Ectodermal cell (in vitro differentiated cells): Measurements from ENCODE around the gene PIGX. TPM values are rescaled to one million over a fixed set of nuclear protein-coding genes. Genes with fewer than 3 reads are reported as not detected.

Experiments used
- H3K27ac ChIP-seq: 2 replicates; pipeline ENCODE4 v1.7.0; 2013; ENCODE audit warnings: mild to moderate bottlenecking, low read depth, low read length; ENCODE audit not compliant: insufficient read depth, poor library complexity, severe bottlenecking
- H3K27me3 ChIP-seq: 2 replicates; pipeline ENCODE4 v1.7.0; 2013; ENCODE audit warnings: mild to moderate bottlenecking, low read length; ENCODE audit not compliant: insufficient read depth, control insufficient read depth, poor library complexity, severe bottlenecking
- H3K36me3 ChIP-seq: one replicate; pipeline ENCODE4 v1.7.0; 2013; ENCODE audit warnings: low read length; ENCODE audit not compliant: control insufficient read depth, insufficient read depth
- H3K4me1 ChIP-seq: one replicate; pipeline ENCODE4 v1.7.0; 2013; ENCODE audit warnings: low read length; ENCODE audit not compliant: control insufficient read depth, insufficient read depth
- H3K4me3 ChIP-seq: 2 replicates; pipeline ENCODE4 v1.7.0; 2013; ENCODE audit warnings: low read depth, low read length, control low read depth; ENCODE audit not compliant: insufficient read depth
- H3K9me3 ChIP-seq: 2 replicates; pipeline ENCODE4 v1.7.0; 2013; ENCODE audit warnings: mild to moderate bottlenecking, low read length, moderate library complexity; ENCODE audit not compliant: control insufficient read depth
- WGBS, 2 experiments: methylation state at CpG; one replicate each; pipeline ENCODE4 v1.1.7; 2013; ENCODE audit warnings: missing lambda C conversion rate in 2 of 2; 5-methylcytosine and 5-hydroxymethylcytosine counted together
- polyA plus RNA-seq, 4 experiments: library from polyadenylated mRNA; stranded (reverse); fragments of 50-300 nt; gene quantifications; one replicate each; pipeline ENCODE4 v1.2.3, GENCODE V29; 2013

PIGX gene
- 28.0 TPM for polyA plus RNA-seq (2013, experiment 1 of 4)
- 28.1 TPM for polyA plus RNA-seq (2013, experiment 2 of 4)
- 20.4 TPM for polyA plus RNA-seq (2013, experiment 3 of 4)
- 23.2 TPM for polyA plus RNA-seq (2013, experiment 4 of 4)

DNA sequence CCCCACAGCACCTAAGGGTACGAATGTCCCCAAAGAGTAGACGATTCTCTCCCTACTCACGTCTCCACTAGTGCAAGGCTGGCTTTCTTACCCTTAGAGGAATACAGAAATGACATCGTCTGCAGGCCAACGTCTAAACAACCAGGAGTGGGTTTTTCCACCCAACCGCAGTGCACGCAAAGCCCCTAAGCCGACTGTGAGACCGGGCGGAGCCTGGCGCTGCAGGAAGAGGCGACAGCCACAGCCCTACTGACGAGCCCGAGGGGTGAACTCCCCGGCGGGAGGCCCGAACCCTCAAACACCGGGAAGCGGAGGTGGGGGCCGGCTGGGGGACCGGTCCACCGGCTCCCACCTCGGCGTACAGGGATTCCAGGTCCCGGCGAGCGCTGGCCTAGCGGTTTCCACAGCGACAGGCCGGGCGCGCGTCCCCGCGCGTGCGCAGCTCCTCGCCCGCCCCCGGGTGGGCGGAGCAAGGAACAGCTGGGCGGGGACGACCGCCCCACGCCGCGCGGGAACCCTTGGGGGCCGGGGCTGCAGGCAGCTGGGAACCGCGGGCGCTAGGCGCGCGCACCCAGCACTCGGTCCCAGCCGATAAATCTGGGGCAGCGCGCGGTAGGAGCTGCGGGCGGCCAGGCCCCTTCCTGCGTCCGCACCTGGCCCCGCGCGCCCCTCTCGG is at the start of gene PIGX, which contains the start of gene CEP19:
Gene PIGX, plus strand, starts transcription at position 540 of the 676 bp plus-strand sequence.
Gene CEP19, minus strand, starts transcription at position 413 of the 676 bp plus-strand sequence. CDS start 3,593 bp downstream, outside the sequence.
- Histone ChIP-seq H3K4me3 (peak within 1 kb of the TSS; percentile 91), H3K9me3 (no peaks in the 10 kb centered on the region), H3K36me3 (no peaks in the 10 kb centered on the region), H3K27me3 (peaks cover 12% of the 10 kb centered on the region), H3K27ac (no peak within 1 kb of the TSS), H3K4me1 (no peaks in the 10 kb centered on the region)
- 1% methylated on average over 68 of the region's 68 CpGs for WGBS, 2 experiments

DNA sequence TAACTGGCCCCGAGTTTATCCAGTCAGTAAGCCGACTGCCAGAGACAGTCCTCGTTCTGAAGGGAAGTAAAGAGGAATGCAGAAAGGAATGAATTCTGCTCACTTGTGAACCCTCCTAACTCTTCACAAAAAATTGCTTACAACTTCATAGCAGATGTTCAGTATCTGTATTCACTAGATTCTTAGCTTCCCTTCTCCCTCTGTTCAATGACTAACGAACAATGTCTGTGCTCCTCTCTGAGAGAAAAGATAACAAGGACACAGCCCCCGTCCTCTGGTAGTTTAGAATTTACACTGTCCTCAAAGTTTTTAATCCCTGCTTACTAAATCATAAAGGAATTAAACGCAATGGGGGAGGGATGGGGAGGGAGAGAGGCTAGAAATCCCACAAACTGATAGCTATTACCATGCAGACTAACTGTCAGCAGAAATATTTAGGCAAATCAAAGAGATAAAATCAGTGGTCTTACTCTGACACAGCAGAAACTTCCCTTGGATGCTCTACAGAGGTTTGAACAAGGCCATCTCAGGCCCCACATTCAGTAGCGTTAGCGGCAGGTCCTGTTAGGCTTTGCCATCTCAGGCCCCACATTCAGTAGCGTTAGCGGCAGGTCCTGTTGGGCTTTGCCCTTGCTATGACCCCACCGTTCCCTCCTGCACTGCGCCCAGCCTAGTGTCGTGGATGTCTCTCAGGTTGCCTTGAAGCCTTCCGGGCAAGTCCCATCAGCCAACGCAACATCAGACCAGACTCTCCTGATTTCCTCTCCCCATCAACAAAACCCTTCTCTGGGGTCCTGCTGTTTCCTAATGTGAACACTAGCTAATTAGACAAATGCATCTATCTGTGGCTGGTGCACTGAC is 49.2 kb upstream of the PIGX start:
- Histone ChIP-seq H3K36me3 (no peaks in the 10 kb centered on the region), H3K9me3 (no peaks in the 10 kb centered on the region), H3K4me3 (no peak overlapping the region), H3K4me1 (peaks cover 8% of the 10 kb centered on the region), H3K27ac (no peak overlapping the region), H3K27me3 (no peaks in the 10 kb centered on the region)
- 78 to 82% methylated on average over 13 to 15 of the region's 15 CpGs for WGBS, 2 experiments

DNA sequence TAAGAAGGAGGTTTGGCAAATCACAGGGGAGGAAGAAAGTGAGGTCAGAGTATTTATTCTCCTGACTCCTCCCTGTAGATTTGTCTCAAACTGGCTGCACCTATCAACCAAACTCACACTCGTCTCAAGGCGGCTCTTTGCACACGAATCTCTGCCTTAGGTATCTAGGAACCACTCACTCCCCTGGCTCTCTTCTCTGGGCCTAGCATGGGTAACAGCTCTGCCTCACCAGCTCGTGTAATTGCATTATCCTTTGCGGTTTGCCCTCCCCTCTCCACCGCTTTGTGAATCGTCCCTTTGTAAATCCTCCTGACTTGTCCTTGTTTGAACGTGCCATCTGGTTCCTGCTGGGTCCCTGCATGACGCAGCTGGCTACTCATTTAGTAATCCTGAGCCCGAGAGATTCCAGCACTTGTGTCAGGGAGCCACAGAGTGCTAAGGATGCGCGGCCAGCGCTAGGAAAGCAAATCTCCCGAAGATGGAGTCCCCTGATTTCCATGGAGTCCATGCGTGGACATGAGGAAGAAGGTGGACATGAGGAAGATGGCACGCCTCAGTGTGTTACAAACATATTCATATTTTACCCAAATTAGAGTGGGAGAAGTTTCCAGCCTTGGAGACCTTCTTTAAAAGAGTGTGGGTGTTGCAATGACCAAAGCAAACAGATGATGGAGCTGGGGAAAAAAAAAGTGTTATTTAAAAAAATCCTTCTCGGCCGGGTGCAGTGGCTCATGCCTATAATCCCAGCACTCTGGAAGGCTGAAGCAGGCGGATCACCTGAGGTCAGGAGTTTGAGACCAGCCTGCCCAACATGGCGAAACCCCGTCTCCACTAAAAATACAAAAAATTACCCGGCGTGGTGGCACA is 45.9 kb upstream of the PIGX start:
- Histone ChIP-seq H3K9me3 (no peaks in the 10 kb centered on the region), H3K36me3 (no peaks in the 10 kb centered on the region), H3K4me3 (no peak overlapping the region), H3K27ac (peak overlapping the region; percentile 98), H3K27me3 (no peaks in the 10 kb centered on the region), H3K4me1 (peaks cover 8% of the 10 kb centered on the region)
- WGBS, 2 experiments = 24% methylated on average over 22 to 23 of the region's 23 CpGs

DNA sequence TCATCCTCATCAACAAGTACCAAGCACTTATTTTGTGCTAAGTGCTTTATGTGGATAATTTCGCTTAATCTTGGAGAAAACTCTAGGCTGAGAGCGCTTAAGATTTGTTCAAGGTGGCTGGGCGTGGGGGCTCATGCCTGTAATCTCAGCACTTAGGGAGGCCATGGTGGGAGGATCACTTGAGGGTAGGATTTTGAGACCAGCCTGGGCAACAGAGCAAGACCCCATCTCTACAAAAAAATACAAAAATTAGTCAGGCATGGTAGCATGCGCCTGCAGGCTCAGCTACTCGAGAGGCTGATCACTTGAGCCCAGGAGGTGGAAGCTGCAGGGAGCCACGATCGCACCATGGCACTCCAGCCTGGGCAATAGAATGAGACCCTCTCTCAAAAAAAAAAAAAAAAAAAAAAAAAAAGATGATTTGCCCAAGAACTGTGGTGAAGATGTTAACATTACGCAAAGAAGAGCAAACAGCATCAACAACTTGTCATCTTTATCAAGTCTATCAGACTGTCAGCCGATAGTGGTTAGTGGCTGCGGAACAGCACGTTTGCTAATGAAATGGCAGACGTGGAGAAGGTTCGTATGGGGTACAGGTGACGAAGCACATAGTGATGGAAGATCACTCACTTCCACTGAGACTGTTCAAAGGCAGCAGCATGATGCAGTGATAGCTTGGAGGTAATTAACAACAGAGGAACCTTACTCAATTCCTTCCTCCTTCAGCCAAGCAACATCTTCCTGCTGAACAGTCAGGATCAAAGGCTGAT is 44.9 kb upstream of the PIGX start:
- no peak overlapping the region for H3K4me3 ChIP-seq
- H3K27ac ChIP-seq = no peak overlapping the region
- 89 to 94% methylated on average over 14 of the region's 14 CpGs for WGBS, 2 experiments
- H3K36me3 ChIP-seq = no peaks in the 10 kb centered on the region
- H3K4me1 ChIP-seq = peaks cover 8% of the 10 kb centered on the region
- H3K9me3 ChIP-seq = no peaks in the 10 kb centered on the region
- no peaks in the 10 kb centered on the region for H3K27me3 ChIP-seq

DNA sequence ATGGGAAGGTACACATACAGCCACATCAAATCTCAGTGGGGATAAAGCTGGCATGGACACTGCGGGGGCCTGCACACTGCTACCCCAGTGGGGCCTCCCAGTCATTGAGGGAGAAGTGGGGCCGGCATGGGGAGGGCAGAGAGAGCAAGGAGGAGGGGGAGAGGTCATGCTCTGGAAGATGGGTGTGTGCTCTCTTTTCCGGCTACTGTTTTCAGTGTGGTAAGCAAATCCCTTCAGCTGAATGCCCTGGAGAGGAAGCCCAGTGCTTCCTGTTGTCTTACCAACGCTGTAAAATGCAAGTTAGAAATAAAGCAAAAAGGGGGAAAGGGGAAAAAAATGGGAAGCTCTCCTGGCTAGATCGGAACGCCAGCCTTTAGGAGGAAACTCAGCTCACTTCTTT is 41.8 kb upstream of the PIGX start:
- 76 to 81% methylated on average over 6 of the region's 6 CpGs for WGBS, 2 experiments

DNA sequence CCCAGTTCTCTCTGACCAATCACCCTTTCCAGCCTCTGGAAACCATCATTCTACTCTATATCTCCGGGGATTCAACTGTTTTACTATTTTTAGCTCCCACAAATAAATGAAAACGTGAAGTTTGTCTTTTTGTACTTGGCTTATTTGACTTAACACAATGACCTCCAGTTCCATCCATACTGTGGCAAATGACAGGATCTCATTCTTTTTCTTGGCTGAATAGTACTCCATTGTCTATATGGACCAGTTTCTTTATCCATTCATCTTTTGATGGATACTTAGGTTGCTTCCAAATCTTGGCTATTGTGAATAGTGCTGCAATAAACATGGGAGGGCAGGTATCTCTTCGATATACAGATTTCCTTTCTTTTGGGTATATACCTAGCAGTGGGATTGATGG is 38.5 kb upstream of the PIGX start:
- no peak overlapping the region for H3K4me3 ChIP-seq
- WGBS, 2 experiments = 89 to 95% methylated on average over 3 of the region's 3 CpGs
- no peaks in the 10 kb centered on the region for H3K36me3 ChIP-seq
- no peaks in the 10 kb centered on the region for H3K9me3 ChIP-seq
- H3K27ac ChIP-seq = no peak overlapping the region
- H3K4me1 ChIP-seq = no peaks in the 10 kb centered on the region
- H3K27me3 ChIP-seq = no peaks in the 10 kb centered on the region

More for the DNA sequence above, 41.8 kb upstream of the PIGX start:
- Histone ChIP-seq H3K4me1 (peaks cover 3% of the 10 kb centered on the region), H3K9me3 (no peaks in the 10 kb centered on the region), H3K4me3 (no peak overlapping the region), H3K27me3 (no peaks in the 10 kb centered on the region), H3K27ac (no peak overlapping the region), H3K36me3 (no peaks in the 10 kb centered on the region)

DNA sequence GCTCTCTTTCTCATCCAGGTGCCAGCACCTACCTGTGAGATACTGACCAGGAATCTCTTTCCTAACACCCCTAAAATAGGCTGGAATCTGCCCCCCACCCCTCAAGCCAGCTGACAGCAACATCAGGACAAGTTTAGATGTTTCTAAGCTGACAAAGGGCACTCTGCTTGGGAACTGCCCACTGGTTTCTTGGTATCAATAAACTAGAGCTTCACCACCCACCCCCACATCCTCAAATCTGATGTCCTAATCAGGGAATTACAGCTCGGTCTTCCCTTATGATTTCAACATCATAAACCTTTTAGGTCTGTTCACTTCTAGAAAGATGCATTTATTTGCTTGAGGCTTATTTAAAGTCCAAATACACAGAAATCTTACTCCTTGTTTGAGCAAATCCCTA is 34.8 kb upstream of the PIGX start:
- Histone ChIP-seq H3K9me3 (no peaks in the 10 kb centered on the region), H3K4me3 (no peak overlapping the region), H3K27ac (no peak overlapping the region), H3K27me3 (no peaks in the 10 kb centered on the region), H3K36me3 (no peaks in the 10 kb centered on the region), H3K4me1 (no peaks in the 10 kb centered on the region)
- WGBS, 2 experiments = 88% methylated on average over 1 of the region's 1 CpG

DNA sequence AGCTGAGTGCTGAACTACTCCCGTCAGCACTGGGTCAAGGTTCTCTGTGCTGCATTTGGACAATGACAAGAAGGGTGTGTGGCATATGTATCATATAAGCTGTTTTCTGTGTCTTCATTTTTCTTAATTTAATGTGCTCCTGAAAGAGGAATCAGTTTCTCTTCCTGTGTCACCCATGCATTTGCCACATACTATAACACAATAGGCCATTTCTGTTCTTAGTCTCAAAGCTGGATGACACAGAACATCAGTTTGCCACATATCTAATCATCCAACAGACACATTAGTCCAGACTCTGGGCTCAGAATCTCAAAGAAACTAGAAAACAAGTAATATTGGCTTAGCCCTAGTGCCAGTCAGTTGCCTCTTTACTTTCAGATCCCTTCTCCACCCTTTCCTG is 34.2 kb upstream of the PIGX start:
- WGBS, 2 experiments = 69 to 75% methylated on average over 1 of the region's 1 CpG
- no peaks in the 10 kb centered on the region for H3K9me3 ChIP-seq
- H3K27me3 ChIP-seq = no peaks in the 10 kb centered on the region
- no peak overlapping the region for H3K27ac ChIP-seq
- H3K4me1 ChIP-seq = no peaks in the 10 kb centered on the region
- no peaks in the 10 kb centered on the region for H3K36me3 ChIP-seq
- no peak overlapping the region for H3K4me3 ChIP-seq

DNA sequence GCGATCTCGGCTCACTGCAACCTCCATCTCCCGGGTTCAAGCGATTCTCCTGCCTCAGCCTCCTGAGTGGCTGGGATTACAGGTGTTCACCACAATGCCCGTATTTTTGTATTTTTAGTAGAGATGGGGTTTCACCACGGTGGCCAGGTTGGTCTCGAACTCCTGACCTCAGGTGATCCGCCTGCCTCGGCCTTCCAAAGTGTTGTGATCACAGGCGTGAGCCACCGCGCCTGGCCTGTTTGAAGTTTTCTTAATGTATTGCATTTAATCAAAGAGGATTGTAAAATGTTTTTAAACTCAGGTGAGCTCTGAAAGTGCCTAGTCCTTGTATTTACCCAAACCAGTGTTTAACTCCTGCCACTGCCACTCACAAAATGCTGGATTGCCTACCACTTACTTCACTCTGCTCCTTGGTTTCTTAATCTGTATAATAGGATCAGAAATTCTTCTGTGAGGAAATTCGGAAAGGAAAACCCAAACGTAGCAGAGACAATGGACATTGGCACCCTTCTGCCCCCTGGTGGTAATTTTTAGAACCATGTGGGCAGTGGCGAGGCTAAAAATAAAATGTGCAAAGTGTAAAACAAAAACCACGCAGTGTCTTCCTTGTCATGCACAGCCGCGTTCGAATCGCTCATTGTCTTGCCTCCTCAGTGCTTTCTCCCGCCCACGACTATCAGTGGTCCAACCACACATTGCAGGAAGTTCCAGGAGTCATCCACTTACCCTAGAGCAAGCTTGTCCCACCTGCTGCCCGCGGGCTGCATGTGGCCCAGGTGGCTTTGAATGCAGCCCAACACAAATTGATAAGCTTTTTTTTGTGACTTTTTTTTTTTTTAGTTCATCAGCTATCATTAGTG is 27.4 kb upstream of the PIGX start:
- H3K4me1 ChIP-seq = no peaks in the 10 kb centered on the region
- no peaks in the 10 kb centered on the region for H3K27me3 ChIP-seq
- no peaks in the 10 kb centered on the region for H3K9me3 ChIP-seq
- 58 to 60% methylated on average over 24 of the region's 24 CpGs for WGBS, 2 experiments
- H3K4me3 ChIP-seq = no peak overlapping the region
- no peak overlapping the region for H3K27ac ChIP-seq
- H3K36me3 ChIP-seq = no peaks in the 10 kb centered on the region
